Left lung (tissue), 10 donors: Measurements from ENCODE around the gene MCF2L2. TPM values are rescaled to one million over a fixed set of nuclear protein-coding genes. Genes with fewer than 3 reads are reported as not detected.

Experiments used
- ATAC-seq: fragments of 200-7000 bp; cut with Tn5 transposase; one replicate; pipeline ENCODE4 v1.9.1; 2020; ENCODE audit warnings: moderate library complexity
- DNase-seq, 4 donors: peaks; one replicate each; pipeline ENCODE4 v3.0.0-alpha.2; 2013 to 2020
- H3K27ac ChIP-seq, 2 donors: fragments of 200-600 bp; sonication (generic) in 1 of 2; one replicate each; pipeline versions ENCODE4 v1.5.0 to v1.8.0; 2020 to 2021
- H3K27me3 ChIP-seq, 2 donors: fragments of 200-600 bp; sonication (generic) in 1 of 2; one replicate each; pipeline versions ENCODE4 v1.5.0 to v1.8.0; 2020 to 2021
- H3K36me3 ChIP-seq, 2 donors: fragments of 200-600 bp; sonication (generic) in 1 of 2; one replicate each; pipeline versions ENCODE4 v1.5.0 to v1.8.0; 2020 to 2021
- H3K4me1 ChIP-seq, 2 donors: fragments of 200-600 bp; one replicate each; pipeline ENCODE4 v1.8.0; 2021
- H3K4me3 ChIP-seq, 2 donors: fragments of 200-600 bp; sonication (generic) in 1 of 2; one replicate each; pipeline versions ENCODE4 v1.5.0 to v1.8.0; 2020 to 2021; ENCODE audit warnings: mild to moderate bottlenecking in 1 of 2
- H3K9me3 ChIP-seq, 2 donors: fragments of 200-600 bp; sonication (generic) in 1 of 2; one replicate each; pipeline versions ENCODE4 v1.5.0 to v1.8.0; 2020 to 2021
- intact Hi-C, 2 donors: fragments of 100-400 bp; cut with DNase I; formaldehyde crosslinking; loops; one replicate each; pipeline versions ENCODE4 v1.11.2 to v1.14.2; 2022
- polyA plus RNA-seq, 6 donors: library from polyadenylated mRNA; unstranded; fragments of 120-200 nt; gene quantifications; one replicate each; pipeline ENCODE4 v1.2.1, GENCODE V29; 2013; ENCODE audit not compliant: insufficient read length in 6 of 6
- total RNA-seq, 2 donors: library from RNA; stranded (reverse); fragmentation: NEBNext Ultra II Directional; extraction: Animal tissue kit (Norgen Biotek cat#: 25700); gene quantifications; one replicate each; pipeline ENCODE4 v1.2.1, GENCODE V29; 2021
- TF ChIP-seq, protein P1 (sequence below), 2 donors: fragments of 200-600 bp; sonication (generic) in 1 of 2; IDR thresholded peaks; one replicate each; pipeline versions ENCODE4 v1.5.0 to v1.8.0; 2021; ENCODE audit warnings: antibody characterized with exemption in 2 of 2
- donor health status: DM: no; HTN: yes; CAD: no.
- donor health status: DM: no; HTN: no; CAD: no.

The MCF2L2 gene
- total and polyA plus RNA-seq, 8 donors: 0.41 to 3.5 (median 2.2) TPM

- no peaks in the 10 kb centered on the region for H3K9me3 ChIP-seq
- peaks cover 6 to 28% of the 10 kb centered on the region in 2 donors for H3K4me1 ChIP-seq
- peak overlapping the region; percentile 11 to 15 for H3K27ac ChIP-seq
- H3K4me3 ChIP-seq: no peak overlapping the region
- no peak for DNase-seq
- intact Hi-C loops: no loop called here
- no peaks in the 10 kb centered on the region for H3K27me3 ChIP-seq
- TF ChIP-seq, protein P1, sequence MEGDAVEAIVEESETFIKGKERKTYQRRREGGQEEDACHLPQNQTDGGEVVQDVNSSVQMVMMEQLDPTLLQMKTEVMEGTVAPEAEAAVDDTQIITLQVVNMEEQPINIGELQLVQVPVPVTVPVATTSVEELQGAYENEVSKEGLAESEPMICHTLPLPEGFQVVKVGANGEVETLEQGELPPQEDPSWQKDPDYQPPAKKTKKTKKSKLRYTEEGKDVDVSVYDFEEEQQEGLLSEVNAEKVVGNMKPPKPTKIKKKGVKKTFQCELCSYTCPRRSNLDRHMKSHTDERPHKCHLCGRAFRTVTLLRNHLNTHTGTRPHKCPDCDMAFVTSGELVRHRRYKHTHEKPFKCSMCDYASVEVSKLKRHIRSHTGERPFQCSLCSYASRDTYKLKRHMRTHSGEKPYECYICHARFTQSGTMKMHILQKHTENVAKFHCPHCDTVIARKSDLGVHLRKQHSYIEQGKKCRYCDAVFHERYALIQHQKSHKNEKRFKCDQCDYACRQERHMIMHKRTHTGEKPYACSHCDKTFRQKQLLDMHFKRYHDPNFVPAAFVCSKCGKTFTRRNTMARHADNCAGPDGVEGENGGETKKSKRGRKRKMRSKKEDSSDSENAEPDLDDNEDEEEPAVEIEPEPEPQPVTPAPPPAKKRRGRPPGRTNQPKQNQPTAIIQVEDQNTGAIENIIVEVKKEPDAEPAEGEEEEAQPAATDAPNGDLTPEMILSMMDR (IDR thresholded peaks at IDR 0.05): no peak
- peak; percentile 28 for ATAC-seq
- no peaks in the 10 kb centered on the region for H3K36me3 ChIP-seq
Measured at GRCh38 chr3:183313351-183313750, 115.1 kb downstream of the MCF2L2 start.

DNA sequence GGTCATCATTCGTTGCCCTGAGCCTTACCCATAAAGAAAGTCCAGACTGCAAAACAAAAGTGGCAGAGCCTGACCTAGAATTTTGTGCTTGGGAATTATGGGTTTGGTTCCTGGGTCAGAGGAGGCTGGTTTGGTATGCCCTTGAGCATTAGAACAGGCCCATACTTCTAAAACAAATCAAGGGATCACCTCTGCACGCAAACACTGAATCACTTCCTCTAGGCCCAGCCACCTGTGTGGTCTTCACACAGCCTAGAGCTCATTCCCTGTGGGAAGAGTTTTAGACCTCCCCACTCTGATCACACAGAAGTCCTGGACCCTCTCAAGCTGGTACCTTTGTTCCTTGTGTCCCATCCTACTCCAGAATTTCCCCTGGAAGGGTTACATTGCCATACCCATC is 116.0 kb downstream of the MCF2L2 start:
- Histone ChIP-seq H3K4me3 (no peak overlapping the region), H3K27me3 (no peaks in the 10 kb centered on the region), H3K4me1 (peaks cover 6 to 37% of the 10 kb centered on the region in 2 donors), H3K9me3 (no peaks in the 10 kb centered on the region), H3K36me3 (no peaks in the 10 kb centered on the region), H3K27ac (no peak overlapping the region)
- ATAC-seq (no peak), DNase-seq (no peak)
- intact Hi-C loops: no loop called here
- TF ChIP-seq, protein P1 (IDR thresholded peaks at IDR 0.05): no peak

GRCh38 chr3:183310936-183311335 is 117.5 kb downstream of the MCF2L2 start:
- Histone ChIP-seq H3K4me3 (no peak overlapping the region), H3K36me3 (no peaks in the 10 kb centered on the region), H3K4me1 (peaks cover 6 to 50% of the 10 kb centered on the region in 2 donors), H3K27me3 (no peaks in the 10 kb centered on the region), H3K9me3 (no peaks in the 10 kb centered on the region), H3K27ac (no peak overlapping the region)
- DNase-seq (no peak), ATAC-seq (no peak)
- TF ChIP-seq, protein P1 (IDR thresholded peaks at IDR 0.05): no peak
- intact Hi-C loops: no loop called here

DNA sequence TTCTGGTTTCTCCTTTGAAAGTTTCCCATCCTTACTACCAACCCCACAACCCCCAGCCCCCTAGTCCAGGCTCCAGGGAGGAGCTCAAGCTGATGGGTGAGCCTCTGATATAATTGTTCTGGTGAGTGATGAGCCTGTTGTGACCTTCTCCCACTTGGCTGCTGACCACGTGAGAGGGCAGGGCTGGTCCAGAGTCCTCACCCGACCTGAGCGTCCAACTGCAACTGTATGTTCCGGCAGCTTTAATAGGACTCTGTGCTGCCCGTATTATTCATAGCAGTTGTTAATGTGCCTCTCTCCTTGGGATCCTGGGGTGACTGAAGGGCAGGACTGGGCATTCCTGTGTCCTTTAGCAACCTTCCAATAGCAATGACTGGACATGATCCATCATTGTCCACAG is 119.1 kb downstream of the MCF2L2 start:
- Histone ChIP-seq H3K4me1 (peaks cover 6 to 53% of the 10 kb centered on the region in 2 donors), H3K9me3 (no peaks in the 10 kb centered on the region), H3K4me3 (no peak overlapping the region), H3K27ac (no peak overlapping the region), H3K27me3 (no peaks in the 10 kb centered on the region), H3K36me3 (no peaks in the 10 kb centered on the region)
- ATAC-seq: no peak
- DNase-seq: no peak
- intact Hi-C loops: no loop called here
- TF ChIP-seq, protein P1 (IDR thresholded peaks at IDR 0.05): no peak

DNA sequence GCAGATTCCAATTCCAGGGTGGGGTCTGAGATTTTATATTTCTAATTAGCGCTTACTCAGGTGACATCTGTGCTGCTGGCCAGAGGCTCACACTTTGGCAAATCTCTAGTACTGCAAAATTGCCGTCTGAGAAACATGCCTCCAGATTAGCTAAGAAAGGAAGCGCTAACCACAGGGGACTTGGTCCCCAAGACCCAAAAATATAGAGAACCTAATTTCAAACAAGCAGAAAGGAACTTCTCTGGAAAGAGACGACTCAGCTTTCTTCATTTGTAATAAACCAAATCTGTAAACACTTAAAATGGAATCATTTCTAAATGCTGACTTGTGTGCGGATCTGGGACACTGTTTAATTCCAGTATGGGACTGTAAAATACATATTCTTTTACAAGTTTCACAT is 119.7 kb downstream of the MCF2L2 start:
- Histone ChIP-seq H3K36me3 (no peaks in the 10 kb centered on the region), H3K27ac (no peak overlapping the region), H3K27me3 (no peaks in the 10 kb centered on the region), H3K4me3 (no peak overlapping the region), H3K9me3 (no peaks in the 10 kb centered on the region), H3K4me1 (peaks cover 3 to 50% of the 10 kb centered on the region in 2 donors)
- DNase-seq (no peak), ATAC-seq (no peak)
- intact Hi-C loops: no loop called here
- TF ChIP-seq, protein P1 (IDR thresholded peaks at IDR 0.05): no peak
